Fibroblast of mammary gland (primary cell): Measurements from ENCODE around the gene AGA.

Experiments
- DNase-seq: peaks from one replicate; pipeline ENCODE4 v3.0.0-alpha.2; 2010; ENCODE audit warnings: low read depth
- H3K4me3 ChIP-seq: 2 replicates; pipeline ENCODE4 v1.5.1; 2011; ENCODE audit warnings: low read depth, mild to moderate bottlenecking, low read length, moderate library complexity; ENCODE audit not compliant: control insufficient read depth
- TF ChIP-seq, protein P1 (sequence below): conservative IDR thresholded peaks from 2 replicates; pipeline ENCODE4 v1.5.1; 2011; ENCODE audit warnings: low read depth, low read length, inconsistent platforms; ENCODE audit not compliant: control insufficient read depth, insufficient read depth

Gene AGA

DNA sequence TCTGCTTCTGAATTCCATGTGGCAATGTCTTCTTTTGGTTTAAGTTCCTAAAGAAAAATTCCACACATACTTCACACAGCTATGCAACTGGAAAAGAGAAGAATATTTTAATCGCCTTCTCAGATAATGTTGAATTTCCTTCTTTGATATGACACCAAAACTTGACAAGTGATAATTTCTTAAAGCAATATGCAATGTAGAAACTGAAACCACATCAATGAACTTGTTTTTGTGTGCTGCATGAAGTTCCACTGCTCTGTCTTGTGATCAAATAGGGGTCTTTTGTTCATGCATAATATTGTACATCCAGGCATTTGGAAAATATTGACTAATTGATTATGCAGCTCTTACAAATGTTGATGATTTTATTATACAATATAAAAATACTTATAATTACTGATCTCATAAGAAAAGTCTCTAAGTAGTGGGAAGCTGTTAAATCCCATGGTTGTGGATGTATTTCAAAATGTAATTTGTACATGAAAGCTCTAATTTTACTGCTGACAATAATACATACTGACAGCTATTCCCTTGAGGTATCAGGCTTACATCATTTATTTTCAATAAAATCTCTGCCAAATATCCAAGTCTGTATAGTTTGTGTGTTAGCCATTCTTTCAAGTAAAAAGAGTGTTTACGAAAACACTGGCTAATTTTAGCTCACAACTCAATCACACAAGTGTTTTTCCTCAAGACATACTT is 56.5 kb downstream of the AGA start:
- TF ChIP-seq, protein P1, sequence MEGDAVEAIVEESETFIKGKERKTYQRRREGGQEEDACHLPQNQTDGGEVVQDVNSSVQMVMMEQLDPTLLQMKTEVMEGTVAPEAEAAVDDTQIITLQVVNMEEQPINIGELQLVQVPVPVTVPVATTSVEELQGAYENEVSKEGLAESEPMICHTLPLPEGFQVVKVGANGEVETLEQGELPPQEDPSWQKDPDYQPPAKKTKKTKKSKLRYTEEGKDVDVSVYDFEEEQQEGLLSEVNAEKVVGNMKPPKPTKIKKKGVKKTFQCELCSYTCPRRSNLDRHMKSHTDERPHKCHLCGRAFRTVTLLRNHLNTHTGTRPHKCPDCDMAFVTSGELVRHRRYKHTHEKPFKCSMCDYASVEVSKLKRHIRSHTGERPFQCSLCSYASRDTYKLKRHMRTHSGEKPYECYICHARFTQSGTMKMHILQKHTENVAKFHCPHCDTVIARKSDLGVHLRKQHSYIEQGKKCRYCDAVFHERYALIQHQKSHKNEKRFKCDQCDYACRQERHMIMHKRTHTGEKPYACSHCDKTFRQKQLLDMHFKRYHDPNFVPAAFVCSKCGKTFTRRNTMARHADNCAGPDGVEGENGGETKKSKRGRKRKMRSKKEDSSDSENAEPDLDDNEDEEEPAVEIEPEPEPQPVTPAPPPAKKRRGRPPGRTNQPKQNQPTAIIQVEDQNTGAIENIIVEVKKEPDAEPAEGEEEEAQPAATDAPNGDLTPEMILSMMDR, result no peak
- H3K4me3 ChIP-seq, result no peak overlapping the region
- peak; percentile 18 for DNase-seq

DNA sequence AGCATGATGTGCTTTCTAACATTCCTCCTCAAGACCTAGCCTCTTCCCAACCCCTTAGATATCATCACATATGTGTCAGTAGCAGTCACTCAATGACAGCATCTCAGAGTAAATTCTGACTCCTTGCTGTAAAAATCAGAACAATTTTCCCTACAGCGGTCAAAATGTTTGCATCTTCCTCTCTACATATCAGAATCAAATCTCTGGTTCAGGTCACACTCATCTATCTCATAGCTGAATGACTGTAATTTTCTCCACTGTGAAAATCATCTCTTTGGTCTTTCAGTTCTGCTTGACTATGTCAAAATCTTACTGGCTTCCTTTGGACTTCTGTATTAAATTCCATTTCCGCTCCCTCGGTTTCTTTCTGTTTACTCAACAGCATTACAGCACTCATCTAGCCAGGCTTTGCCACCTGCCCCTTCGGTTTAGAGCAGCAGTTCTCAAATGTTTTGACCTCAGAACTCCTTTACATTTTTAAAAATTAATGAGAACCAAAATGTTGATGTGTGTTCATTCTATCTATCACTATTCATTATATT is 57.3 kb downstream of the AGA start:
- H3K4me3 ChIP-seq, result no peak overlapping the region
- TF ChIP-seq, protein P1, result no peak
- DNase-seq, result no peak

GRCh38 chr4:177381762-177382310 is 60.4 kb downstream of the AGA start:
- TF ChIP-seq, protein P1, result no peak
- H3K4me3 ChIP-seq, result no peak overlapping the region
- no peak for DNase-seq
